ENCODE data around the gene NUS1. TPM values are rescaled to one million over a fixed set of nuclear protein-coding genes. Genes with fewer than 3 reads are reported as not detected.
"Not testable (repeated sequence)": the region's sequence is repeated elsewhere in the genome, so short reads cannot be mapped to it uniquely, and the experiment has no call there.

The NUS1 gene
- total RNA-seq, 1 experiment from 2014 or later = 22.2 TPM

DNA sequence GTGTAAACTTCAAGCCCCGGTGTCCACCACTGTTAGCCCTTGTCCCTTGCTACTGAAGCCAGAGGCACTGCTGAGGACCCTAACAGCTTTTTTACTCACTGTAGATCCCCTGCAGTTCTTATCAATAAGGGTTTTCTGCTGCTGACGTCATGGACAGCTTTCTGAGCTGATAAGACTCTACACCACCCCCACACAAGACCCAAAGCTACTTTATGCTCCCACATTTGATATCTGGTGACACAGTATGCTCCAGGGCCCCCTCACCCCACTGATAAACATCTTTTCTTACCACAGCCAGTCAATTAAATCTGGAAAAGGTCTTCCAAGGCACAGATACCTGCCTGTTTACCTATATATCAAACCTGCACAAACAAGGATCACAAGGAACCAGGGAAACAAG lies 65.3 kb downstream of the NUS1 start:
- no peaks in the 10 kb centered on the region for H3K4me1 ChIP-seq (replicated peaks; ENCODE audit: insufficient read depth)
- BruUV-seq (replicated peaks) = no TSS peak
- H3K9me3 ChIP-seq (ENCODE audit: insufficient read depth, low read depth) = no peaks in the 10 kb centered on the region; the same call in 1 of the 2 replicates
- H3K4me2 ChIP-seq = no peak overlapping the region
- no peaks in the 10 kb centered on the region for H3K79me2 ChIP-seq (ENCODE audit: low read depth)
- ChIA-PET CTCF (no interaction called here), POLR2A (ENCODE audit: unreplicated experiment) (no interaction called here)
- no peak for TF ChIP-seq EZH2 (IDR thresholded peaks at IDR 0.05; ENCODE audit: low read depth)
- no peaks in the 10 kb centered on the region for H4K20me1 ChIP-seq (ENCODE audit: insufficient read depth)
- intact Hi-C loops (cut with micrococcal nuclease; ENCODE audit: unreplicated experiment) = no loop called here
- H3K27ac ChIP-seq = no peak overlapping the region
- no peaks in the 10 kb centered on the region for H3K36me3 ChIP-seq (ENCODE audit: low read depth)
- DNase-seq = no peak
- no peaks in the 10 kb centered on the region for H3F3A ChIP-seq (ENCODE audit: insufficient read depth, low read depth)
- H3K4me3 ChIP-seq = no peak overlapping the region
- H2AFZ ChIP-seq = no peak overlapping the region
- no peaks in the 10 kb centered on the region; the same call in 1 of the 2 replicates for H3K9me2 ChIP-seq (ENCODE audit: insufficient read depth)
- H3K27me3 ChIP-seq (ENCODE audit: insufficient read depth, low read depth) = no peaks in the 10 kb centered on the region

DNA sequence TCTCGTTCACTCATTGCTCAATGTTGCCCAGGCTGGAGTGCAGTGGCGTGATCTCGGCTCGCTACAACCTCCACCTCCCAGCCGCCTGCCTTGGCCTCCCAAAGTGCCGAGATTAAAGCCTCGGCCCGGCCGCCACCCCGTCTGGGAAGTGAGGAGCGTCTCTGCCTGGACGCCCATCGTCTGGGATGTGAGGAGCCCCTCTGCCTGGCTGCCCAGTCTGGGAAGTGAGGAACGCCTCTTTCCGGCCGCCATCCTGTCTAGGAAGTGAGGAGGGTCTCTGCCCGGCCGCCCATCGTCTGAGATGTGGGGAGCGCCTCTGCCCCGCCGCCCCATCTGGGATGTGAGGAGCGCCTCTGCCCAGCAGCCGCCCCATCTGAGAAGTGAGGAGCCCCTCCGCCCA lies 75.4 kb downstream of the NUS1 start:
- H3K9me2 ChIP-seq (ENCODE audit: insufficient read depth); CTCF ChIA-PET; H3K4me1 ChIP-seq (replicated peaks; ENCODE audit: insufficient read depth); H4K20me1 ChIP-seq (ENCODE audit: insufficient read depth); H3K27me3 ChIP-seq (ENCODE audit: insufficient read depth, low read depth); BruUV-seq (replicated peaks); POLR2A ChIA-PET (ENCODE audit: unreplicated experiment); H3K27ac ChIP-seq; DNase-seq; H3K79me2 ChIP-seq (ENCODE audit: low read depth); H3F3A ChIP-seq (ENCODE audit: insufficient read depth, low read depth); intact Hi-C loops (cut with micrococcal nuclease; ENCODE audit: unreplicated experiment); H3K4me3 ChIP-seq; H3K9me3 ChIP-seq (ENCODE audit: insufficient read depth, low read depth); H2AFZ ChIP-seq; H3K36me3 ChIP-seq (ENCODE audit: low read depth): not testable (repeated sequence)
- H3K4me2 ChIP-seq = 0 out of 2 replicates have a peak overlapping the region, but pooled peaks have one; percentile 16

Other genes starting within 250 kb of the NUS1 start
- not detected in 2 replicates for gene ROS1, start 249.5 kb upstream of the NUS1 start, total RNA-seq (2021)
- 5.7 and 6.1 TPM in 2 replicates for gene DCBLD1, start 192.8 kb upstream of the NUS1 start, total RNA-seq (2021)
- gene GOPC, start 73.0 kb upstream of the NUS1 start, total RNA-seq (2021) = 10.8 and 14.1 TPM in 2 replicates
- not detected in 2 replicates for gene SLC35F1, start 231.8 kb downstream of the NUS1 start, total RNA-seq (2021)

Data from PC-9 (cell line).